ENCODE data around the gene KDM1A.

KDM1A gene

DNA sequence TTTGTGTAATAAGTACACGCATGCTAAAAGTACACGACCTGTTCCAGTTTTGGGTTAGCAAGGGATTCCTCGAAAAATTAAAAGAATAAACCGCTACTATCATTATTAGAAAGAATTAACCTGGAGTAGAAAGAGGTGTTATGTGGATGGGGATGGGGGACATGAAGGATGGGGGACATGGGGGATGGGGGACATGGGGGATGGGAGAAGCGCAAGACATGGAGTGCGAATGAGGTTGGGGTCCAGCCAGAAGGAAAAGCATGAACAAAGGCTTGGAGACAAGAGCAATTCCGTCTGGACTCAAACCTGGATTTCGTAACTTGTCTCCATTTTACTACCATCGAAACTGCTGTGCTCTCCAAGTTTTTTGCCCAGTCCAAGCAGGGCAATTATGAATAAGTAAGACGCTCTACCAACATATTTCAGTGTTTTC is 591 bp upstream of the KDM1A start:
- no peak for DNase-seq

- DNase-seq = no peak
These were observed 776 bp downstream of the KDM1A start for GRCh38 chr1:23019863-23020625.

DNA sequence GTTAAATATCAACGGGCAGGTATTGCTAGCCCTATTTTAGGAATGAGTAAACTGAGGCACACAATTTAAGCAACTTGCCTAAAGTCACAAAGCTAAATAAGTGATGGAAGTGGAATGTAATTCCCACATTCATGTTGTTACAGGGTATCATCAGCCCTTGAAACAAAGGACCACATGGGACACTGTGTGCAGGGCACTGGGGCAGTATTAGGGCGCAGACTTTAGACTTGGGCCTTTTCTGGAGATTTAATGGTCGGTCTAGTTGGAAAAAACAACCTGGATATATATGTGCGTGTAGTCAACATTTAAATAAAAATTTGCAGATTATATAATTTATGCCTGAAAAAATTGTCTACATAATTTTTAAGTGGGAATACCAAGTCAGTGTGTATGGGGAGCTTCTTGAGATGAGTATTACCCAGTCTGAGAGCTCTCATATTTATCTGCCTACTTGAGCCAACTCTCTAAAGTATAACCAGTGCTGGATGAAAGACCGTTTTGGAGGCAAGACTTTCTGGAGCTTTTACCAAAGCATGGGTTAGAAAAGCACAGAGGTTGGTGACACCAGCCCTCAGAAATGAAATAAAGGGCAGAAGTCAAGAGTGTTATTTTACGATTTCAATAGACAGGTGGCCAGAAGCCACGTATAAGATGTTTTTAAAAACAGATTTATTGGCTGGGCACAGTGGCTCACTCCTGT is 1.6 kb downstream of the KDM1A start:
- no peak for DNase-seq

DNA sequence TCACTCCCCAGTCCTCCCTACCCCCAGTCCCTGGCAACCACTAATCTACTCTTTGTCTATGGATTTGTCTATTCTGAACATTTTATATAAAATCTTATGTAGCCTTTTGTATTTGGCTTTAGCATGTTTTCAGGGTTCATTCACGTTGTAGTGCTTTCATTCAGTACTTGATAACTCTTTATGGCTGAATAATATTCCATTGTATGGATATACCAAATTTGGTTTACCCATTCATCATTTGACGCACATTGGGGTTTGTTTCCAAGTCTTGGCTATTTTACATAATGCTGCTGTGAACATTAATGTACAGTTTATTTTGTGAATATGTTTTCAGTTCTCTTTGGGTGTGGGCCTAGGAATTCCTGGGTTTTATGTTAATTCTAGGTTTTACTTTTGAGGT is 2.6 kb downstream of the KDM1A start:
- DNase-seq = no peak

DNA sequence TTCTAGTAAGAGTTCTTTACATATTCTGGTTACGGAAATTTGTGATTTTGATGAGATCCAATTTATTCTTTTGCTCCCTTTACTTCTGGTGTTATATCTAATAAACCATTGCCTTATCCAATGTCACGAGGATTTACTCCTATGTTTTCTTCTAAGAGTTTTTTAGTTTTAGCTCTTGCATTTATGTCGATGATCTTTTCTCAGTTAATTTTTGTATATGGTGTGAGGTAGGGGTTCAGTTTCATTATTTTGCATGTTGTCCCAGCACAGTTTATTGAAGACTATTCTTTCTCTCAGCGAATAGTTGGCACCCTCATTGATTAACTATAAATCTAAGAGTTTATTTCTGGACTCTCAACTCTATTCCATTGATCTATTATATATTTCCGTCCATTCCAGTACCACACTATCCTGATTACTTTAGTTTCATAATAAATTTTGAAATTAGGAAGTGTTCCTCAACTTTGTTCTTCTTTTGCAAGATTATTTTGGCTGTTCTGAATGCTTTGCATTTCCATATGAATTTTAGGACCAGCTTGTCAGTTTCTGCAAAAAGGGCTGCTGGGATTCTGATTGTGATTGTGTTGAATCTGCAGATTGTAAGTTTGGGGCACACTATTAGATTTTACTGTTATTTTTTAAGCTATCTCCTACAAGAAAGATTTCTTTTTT is 4.0 kb downstream of the KDM1A start:
- no peak for DNase-seq

GRCh38 chr1:23026568-23026967 is 7.3 kb downstream of the KDM1A start:
- no peak for DNase-seq

DNA sequence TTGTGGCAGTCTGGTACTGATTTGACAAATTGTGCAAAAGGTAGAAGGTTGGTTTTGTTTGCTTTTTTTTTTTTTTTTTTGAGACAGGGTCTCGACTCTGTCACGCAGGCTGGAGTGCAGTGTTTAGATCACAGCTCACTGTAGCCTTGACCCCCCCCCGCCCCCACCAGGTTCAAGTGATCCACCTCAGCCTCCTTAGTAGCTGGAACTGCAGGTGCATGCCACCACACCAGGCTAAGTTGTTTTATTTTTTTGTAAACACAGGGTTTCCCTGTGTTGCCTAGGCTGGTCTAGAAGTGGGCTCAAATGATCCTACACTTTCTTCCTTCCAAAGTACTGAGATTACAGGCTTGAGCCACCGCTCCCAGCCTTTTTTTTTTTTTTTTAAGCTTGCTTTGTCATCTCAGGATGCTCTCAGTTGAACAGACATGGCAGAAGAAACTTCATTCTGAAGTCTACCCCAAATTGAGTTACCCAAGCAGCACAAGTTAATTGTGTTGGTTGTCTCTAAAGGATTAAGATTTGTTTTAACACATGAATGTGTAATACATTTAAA is 8.2 kb downstream of the KDM1A start:
- DNase-seq = no peak

GRCh38 chr1:23029337-23029736 is 10.1 kb downstream of the KDM1A start:
- DNase-seq = no peak

DNA sequence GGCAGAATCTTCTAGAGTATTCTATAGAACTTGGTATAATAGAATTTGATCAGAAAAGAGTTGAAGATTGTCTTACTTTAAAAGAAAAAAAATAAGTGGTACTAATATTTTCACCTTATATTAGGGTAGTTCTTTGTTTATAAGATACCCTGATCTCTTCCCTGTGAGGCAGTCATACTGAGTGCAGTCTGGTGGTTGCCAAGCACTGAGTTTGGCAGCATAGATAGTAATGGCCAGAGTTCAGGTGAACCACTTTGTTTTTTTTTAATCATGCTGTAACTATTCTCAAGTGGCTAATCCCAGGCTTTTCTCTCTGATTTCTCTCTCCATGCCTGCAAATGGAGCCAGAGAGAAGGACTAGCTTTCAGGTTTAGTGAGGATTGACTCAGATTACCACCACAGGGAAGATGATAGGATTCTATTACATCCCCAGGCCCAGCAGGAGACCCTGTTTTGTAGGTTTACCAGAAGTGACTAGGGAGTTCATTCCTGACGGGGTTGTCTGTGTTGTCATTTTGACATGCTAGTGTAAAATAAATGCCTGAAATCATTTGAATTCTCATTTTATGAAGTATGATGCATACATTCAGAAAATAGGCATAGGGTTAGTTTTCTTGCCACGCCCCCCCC is 16.7 kb downstream of the KDM1A start:
- no peak for DNase-seq

- DNase-seq = no peak
These were observed 17.9 kb downstream of the KDM1A start for GRCh38 chr1:23037081-23037740.

DNA sequence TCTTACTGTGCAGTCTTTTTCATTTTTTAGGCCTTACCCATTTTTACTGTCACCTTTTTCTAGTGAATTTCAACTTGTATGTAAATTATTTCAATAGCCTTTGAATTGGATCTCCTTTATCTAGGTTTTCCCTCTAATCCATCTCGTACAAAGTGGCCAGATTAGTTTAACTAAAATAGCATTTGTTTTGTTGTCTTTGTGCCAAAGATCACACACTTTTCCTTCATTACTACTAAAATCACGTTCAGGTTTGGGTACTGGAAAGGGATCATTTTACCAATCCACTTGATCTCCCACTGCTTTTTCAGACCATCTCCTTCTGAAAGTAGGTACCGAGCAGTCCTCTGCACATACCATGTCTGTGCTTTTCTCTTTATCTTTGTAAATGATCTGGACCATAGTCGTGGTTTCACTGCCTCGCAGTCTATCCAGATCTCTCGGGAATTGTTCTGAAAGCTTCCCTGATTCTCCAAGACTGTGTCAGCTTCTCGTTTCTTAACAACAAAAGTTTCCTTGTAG is 20.1 kb downstream of the KDM1A start:
- DNase-seq = no peak

- DNase-seq = no peak
These were observed 21.2 kb downstream of the KDM1A start for GRCh38 chr1:23040509-23040908.

GRCh38 chr1:23044035-23044434 is 24.8 kb downstream of the KDM1A start:
- DNase-seq = no peak

GRCh38 chr1:23050201-23050600 is 30.9 kb downstream of the KDM1A start:
- no peak for DNase-seq

GRCh38 chr1:23051290-23051909 is 32.1 kb downstream of the KDM1A start:
- no peak for DNase-seq

DNA sequence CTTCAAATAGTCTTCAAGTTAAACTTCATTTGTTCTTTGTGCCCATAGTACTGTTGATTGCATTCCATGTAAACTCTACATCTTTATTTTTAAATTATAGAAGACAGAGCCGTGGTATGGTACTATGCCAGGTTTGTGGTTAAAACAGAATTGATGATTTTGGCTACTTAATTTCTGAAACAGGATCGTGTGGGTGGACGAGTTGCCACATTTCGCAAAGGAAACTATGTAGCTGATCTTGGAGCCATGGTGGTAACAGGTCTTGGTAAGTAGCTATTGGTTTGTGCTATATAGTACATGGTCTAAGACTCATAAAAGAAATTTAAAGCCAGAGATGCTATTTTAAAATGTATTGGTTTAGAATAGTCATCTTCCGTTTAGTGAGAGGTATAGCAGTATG is 38.0 kb downstream of the KDM1A start:
- no peak for DNase-seq

GRCh38 chr1:23062271-23062670 is 43.0 kb downstream of the KDM1A start:
- DNase-seq = no peak

- no peak for DNase-seq
These were observed 46.1 kb downstream of the KDM1A start for GRCh38 chr1:23065385-23065784.

DNA sequence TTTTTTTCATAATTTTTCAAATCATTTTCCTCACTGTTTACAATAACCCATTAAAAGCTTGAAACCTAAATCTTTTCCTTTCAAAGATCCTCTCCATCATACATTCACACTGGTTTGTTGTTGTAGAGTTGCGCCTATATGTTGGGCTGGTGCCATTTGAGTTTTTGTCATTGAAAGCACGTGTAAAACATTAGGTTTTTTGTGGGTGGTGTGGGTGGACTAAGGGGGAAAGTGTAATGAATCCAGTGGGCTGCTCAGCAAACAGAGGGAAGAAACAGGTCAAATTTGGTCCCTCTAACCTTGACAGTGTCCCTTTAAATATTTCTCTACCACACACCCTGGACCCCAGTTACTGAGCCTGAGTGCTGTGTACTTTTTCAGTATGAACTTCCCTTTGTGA is 46.8 kb downstream of the KDM1A start:
- DNase-seq = no peak

- no peak for DNase-seq
These were observed 49.9 kb downstream of the KDM1A start for GRCh38 chr1:23069149-23069548.

GRCh38 chr1:23069675-23070074 is 50.4 kb downstream of the KDM1A start:
- DNase-seq = no peak

DNA sequence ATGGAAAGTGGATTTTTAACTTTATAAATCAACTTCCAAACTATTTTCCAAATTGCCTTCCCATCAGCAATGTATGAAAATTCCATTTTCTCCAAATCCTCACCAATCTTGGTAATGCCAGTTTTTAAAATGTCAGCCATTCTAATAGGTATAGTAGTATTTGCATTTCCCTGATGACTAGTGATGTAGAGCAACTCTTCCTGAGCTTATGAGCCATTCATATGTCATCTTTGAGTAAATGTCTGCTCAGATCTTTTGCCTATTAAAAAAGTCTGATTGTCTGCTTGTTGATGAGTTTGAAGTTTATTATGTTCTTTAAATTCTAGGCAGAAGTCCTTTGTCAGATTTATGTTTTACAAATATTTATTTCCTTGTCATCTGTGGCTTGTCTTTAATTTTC is 54.7 kb downstream of the KDM1A start:
- no peak for DNase-seq
